GM23338 (cell line): Measurements from ENCODE around the gene RGS3. TPM values are rescaled to one million over a fixed set of nuclear protein-coding genes. Genes with fewer than 3 reads are reported as not detected.
A peak's percentile ranks its signal among the peaks of the same experiment; 100 is the strongest.

Experiments
- ATAC-seq: fragments of 200-7000 bp; cut with Tn5 transposase; 3 replicates; pipeline ENCODE4 v1.9.1; 2020
- DNase-seq: peaks from one replicate; pipeline ENCODE4 v3.0.0-alpha.2; 2015; ENCODE audit warnings: low spot score
- H2AFZ ChIP-seq: fragments of 200-600 bp; sonication (generic); 2 replicates; pipeline ENCODE4 v1.8.0; 2016; ENCODE audit warnings: antibody characterized with exemption, mild to moderate bottlenecking, moderate library complexity
- H3F3A ChIP-seq: fragments of 200-600 bp; sonication (generic); replicated peaks from 2 replicates; pipeline ENCODE4 v1.8.0; 2017; ENCODE audit warnings: antibody characterized with exemption, mixed run types, low read depth
- H3K27ac ChIP-seq: fragments of 200-600 bp; sonication (generic); 2 replicates; pipeline ENCODE4 v1.6.1; 2016; ENCODE audit warnings: low read depth
- H3K27me3 ChIP-seq: fragments of 200-600 bp; sonication (generic); 2 replicates; pipeline ENCODE4 v1.8.0; 2016; ENCODE audit warnings: mild to moderate bottlenecking, mixed run types, moderate library complexity; ENCODE audit not compliant: insufficient read depth
- H3K36me3 ChIP-seq: fragments of 200-600 bp; sonication (generic); 2 replicates; pipeline ENCODE4 v1.8.0; 2016; ENCODE audit warnings: mild to moderate bottlenecking; ENCODE audit not compliant: insufficient read depth
- H3K4me1 ChIP-seq: fragments of 200-600 bp; sonication (generic); 2 replicates; pipeline ENCODE4 v1.8.0; 2016; ENCODE audit warnings: mild to moderate bottlenecking, moderate library complexity; ENCODE audit not compliant: insufficient read depth
- H3K4me2 ChIP-seq: fragments of 200-600 bp; sonication (generic); 2 replicates; pipeline ENCODE4 v1.7.1; 2017; ENCODE audit warnings: mixed run types
- H3K4me3 ChIP-seq: fragments of 200-600 bp; sonication (generic); 2 replicates; pipeline ENCODE4 v1.6.1; 2016; ENCODE audit warnings: mixed run types
- H3K79me2 ChIP-seq: fragments of 200-600 bp; sonication (generic); replicated peaks from 2 replicates; pipeline ENCODE4 v1.8.0; 2017; ENCODE audit warnings: mild to moderate bottlenecking; ENCODE audit not compliant: insufficient read depth
- H3K9me2 ChIP-seq: fragments of 200-600 bp; sonication (generic); 2 replicates; pipeline ENCODE4 v1.8.0; 2017; ENCODE audit not compliant: insufficient read depth
- H4K20me1 ChIP-seq: fragments of 200-600 bp; sonication (generic); replicated peaks from 2 replicates; pipeline ENCODE4 v1.8.0; 2017; ENCODE audit warnings: mild to moderate bottlenecking; ENCODE audit not compliant: insufficient read depth
- H3K27ac Mint-ChIP-seq: 2 replicates; pipeline ENCODE4 v1.8.0; 2020; ENCODE audit warnings: inconsistent platforms, mild to moderate bottlenecking, moderate library complexity, mixed read lengths
- H3K27me3 Mint-ChIP-seq: 3 replicates; pipeline ENCODE4 v1.8.0; 2022; ENCODE audit warnings: low read depth, mild to moderate bottlenecking, moderate library complexity, mixed read lengths, inconsistent platforms; ENCODE audit not compliant: insufficient read depth, poor library complexity
- H3K36me3 Mint-ChIP-seq: 3 replicates; pipeline ENCODE4 v1.8.0; 2021; ENCODE audit warnings: low read depth, mild to moderate bottlenecking, inconsistent platforms, moderate library complexity, mixed read lengths
- H3K4me1 Mint-ChIP-seq: 3 replicates; pipeline ENCODE4 v1.8.0; 2020; ENCODE audit warnings: mild to moderate bottlenecking, inconsistent platforms, mixed read lengths
- H3K4me3 Mint-ChIP-seq: 3 replicates; pipeline ENCODE4 v1.8.0; 2021; ENCODE audit warnings: moderate library complexity, mild to moderate bottlenecking, inconsistent platforms, mixed read lengths
- H3K9me3 Mint-ChIP-seq: 3 replicates; pipeline ENCODE4 v1.8.0; 2020; ENCODE audit warnings: moderate library complexity, mild to moderate bottlenecking, inconsistent platforms, mixed read lengths
- CTCF ChIP-seq, 2 experiments: fragments of 200-600 bp in 1 of 2; sonication (generic) in 1 of 2; conservative IDR thresholded peaks; 2 replicates each; pipeline versions ENCODE4 v1.5.1 to v1.6.1; 2016 to 2017; ENCODE audit warnings: antibody characterized with exemption in 2 of 2, low read depth in 2 of 2, mild to moderate bottlenecking in 2 of 2, moderate library complexity in 1 of 2
- ETS1 ChIP-seq: IDR thresholded peaks from 2 replicates; pipeline ENCODE4 v1.6.1; 2016; ENCODE audit warnings: antibody characterized with exemption
- EZH2 ChIP-seq: fragments of 200-600 bp; sonication (generic); IDR thresholded peaks from one replicate; pipeline ENCODE4 v1.8.0; 2017; ENCODE audit warnings: antibody characterized with exemption, mild to moderate bottlenecking, low read depth; ENCODE audit not compliant: unreplicated experiment
- EZH2phosphoT487 ChIP-seq: fragments of 200-600 bp; sonication (generic); IDR thresholded peaks from one replicate; pipeline ENCODE4 v1.8.1; 2018; ENCODE audit warnings: antibody characterized with exemption; ENCODE audit not compliant: unreplicated experiment
- JUNB ChIP-seq: IDR thresholded peaks from one replicate; pipeline ENCODE4 v1.6.1; 2016; ENCODE audit warnings: antibody characterized with exemption; ENCODE audit not compliant: unreplicated experiment
- POLR2AphosphoS5 ChIP-seq: IDR thresholded peaks from 2 replicates; pipeline ENCODE4 v1.6.1; 2016; ENCODE audit warnings: antibody characterized with exemption, low read depth
- REST ChIP-seq: IDR thresholded peaks from one replicate; pipeline ENCODE4 v1.6.1; 2018; ENCODE audit warnings: antibody characterized with exemption; ENCODE audit not compliant: unreplicated experiment
- STAT1 ChIP-seq: IDR thresholded peaks from one replicate; pipeline ENCODE4 v1.6.1; 2016; ENCODE audit warnings: antibody characterized with exemption; ENCODE audit not compliant: unreplicated experiment
- ZNF114 ChIP-seq: fragments of 250-450 bp; sonication (Bioruptor Pico); IDR thresholded peaks from 2 replicates; pipeline ENCODE4 v1.5.0; 2020; ENCODE audit warnings: mild to moderate bottlenecking, moderate library complexity
- ZNF331 ChIP-seq: fragments of 250-450 bp; sonication (Bioruptor Pico); IDR thresholded peaks from 2 replicates; pipeline ENCODE4 v1.5.0; 2020; ENCODE audit warnings: low read depth, mild to moderate bottlenecking, moderate library complexity
- polyA plus RNA-seq: library from polyadenylated mRNA; unstranded; fragments of >200 nt; fragmentation: Nextera tagmentation; extraction: Ambion mirVana; gene quantifications from 2 replicates; pipeline ENCODE4 v1.2.1, GENCODE V29; 2016
- total RNA-seq: library from RNA; depleted of rRNA; stranded (reverse); fragments of >200 nt; shearing (Covaris generic); gene quantifications from 2 replicates; pipeline ENCODE4 v1.2.3, GENCODE V29; 2014
- TF ChIP-seq, protein P1 (sequence below): fragments of 250-450 bp; sonication (Bioruptor Pico); IDR thresholded peaks from 2 replicates; pipeline ENCODE4 v1.5.0; 2020; ENCODE audit warnings: mild to moderate bottlenecking, moderate library complexity

RGS3 gene
- total and polyA plus RNA-seq, 2 experiments from 2014 or later = 14.2 to 24.3 TPM

GRCh38 chr9:113592876-113593575 lies 129.5 kb downstream of the RGS3 start (continued):
- TF ChIP-seq, protein P1, sequence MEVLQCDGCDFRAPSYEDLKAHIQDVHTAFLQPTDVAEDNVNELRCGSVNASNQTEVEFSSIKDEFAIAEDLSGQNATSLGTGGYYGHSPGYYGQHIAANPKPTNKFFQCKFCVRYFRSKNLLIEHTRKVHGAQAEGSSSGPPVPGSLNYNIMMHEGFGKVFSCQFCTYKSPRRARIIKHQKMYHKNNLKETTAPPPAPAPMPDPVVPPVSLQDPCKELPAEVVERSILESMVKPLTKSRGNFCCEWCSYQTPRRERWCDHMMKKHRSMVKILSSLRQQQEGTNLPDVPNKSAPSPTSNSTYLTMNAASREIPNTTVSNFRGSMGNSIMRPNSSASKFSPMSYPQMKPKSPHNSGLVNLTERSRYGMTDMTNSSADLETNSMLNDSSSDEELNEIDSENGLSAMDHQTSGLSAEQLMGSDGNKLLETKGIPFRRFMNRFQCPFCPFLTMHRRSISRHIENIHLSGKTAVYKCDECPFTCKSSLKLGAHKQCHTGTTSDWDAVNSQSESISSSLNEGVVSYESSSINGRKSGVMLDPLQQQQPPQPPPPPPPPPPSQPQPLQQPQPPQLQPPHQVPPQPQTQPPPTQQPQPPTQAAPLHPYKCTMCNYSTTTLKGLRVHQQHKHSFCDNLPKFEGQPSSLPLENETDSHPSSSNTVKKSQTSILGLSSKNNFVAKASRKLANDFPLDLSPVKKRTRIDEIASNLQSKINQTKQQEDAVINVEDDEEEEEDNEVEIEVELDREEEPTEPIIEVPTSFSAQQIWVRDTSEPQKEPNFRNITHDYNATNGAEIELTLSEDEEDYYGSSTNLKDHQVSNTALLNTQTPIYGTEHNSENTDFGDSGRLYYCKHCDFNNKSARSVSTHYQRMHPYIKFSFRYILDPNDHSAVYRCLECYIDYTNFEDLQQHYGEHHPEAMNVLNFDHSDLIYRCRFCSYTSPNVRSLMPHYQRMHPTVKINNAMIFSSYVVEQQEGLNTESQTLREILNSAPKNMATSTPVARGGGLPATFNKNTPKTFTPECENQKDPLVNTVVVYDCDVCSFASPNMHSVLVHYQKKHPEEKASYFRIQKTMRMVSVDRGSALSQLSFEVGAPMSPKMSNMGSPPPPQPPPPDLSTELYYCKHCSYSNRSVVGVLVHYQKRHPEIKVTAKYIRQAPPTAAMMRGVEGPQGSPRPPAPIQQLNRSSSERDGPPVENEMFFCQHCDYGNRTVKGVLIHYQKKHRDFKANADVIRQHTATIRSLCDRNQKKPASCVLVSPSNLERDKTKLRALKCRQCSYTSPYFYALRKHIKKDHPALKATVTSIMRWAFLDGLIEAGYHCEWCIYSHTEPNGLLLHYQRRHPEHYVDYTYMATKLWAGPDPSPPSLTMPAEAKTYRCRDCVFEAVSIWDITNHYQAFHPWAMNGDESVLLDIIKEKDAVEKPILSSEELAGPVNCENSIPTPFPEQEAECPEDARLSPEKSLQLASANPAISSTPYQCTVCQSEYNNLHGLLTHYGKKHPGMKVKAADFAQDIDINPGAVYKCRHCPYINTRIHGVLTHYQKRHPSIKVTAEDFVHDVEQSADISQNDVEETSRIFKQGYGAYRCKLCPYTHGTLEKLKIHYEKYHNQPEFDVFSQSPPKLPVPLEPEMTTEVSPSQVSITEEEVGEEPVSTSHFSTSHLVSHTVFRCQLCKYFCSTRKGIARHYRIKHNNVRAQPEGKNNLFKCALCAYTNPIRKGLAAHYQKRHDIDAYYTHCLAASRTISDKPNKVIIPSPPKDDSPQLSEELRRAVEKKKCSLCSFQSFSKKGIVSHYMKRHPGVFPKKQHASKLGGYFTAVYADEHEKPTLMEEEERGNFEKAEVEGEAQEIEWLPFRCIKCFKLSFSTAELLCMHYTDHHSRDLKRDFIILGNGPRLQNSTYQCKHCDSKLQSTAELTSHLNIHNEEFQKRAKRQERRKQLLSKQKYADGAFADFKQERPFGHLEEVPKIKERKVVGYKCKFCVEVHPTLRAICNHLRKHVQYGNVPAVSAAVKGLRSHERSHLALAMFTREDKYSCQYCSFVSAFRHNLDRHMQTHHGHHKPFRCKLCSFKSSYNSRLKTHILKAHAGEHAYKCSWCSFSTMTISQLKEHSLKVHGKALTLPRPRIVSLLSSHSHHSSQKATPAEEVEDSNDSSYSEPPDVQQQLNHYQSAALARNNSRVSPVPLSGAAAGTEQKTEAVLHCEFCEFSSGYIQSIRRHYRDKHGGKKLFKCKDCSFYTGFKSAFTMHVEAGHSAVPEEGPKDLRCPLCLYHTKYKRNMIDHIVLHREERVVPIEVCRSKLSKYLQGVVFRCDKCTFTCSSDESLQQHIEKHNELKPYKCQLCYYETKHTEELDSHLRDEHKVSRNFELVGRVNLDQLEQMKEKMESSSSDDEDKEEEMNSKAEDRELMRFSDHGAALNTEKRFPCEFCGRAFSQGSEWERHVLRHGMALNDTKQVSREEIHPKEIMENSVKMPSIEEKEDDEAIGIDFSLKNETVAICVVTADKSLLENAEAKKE (CRISPR knock-in tag) = no peak
- TF ChIP-seq ZNF114 (CRISPR knock-in tag) (no peak), EZH2 (no peak)

GRCh38 chr9:113593682-113594281 lies 130.3 kb downstream of the RGS3 start:
- Mint-ChIP-seq H3K4me1 (peaks cover 25% of the 10 kb centered on the region), H3K36me3 (peaks cover 15% of the 10 kb centered on the region), H3K27ac (peak overlapping the region; percentile 78), H3K9me3 (no peaks in the 10 kb centered on the region), H3K27me3 (peaks cover 9% of the 10 kb centered on the region), H3K4me3 (peak overlapping the region; percentile 76)
- Histone ChIP-seq H3K79me2 (no peaks in the 10 kb centered on the region), H3K36me3 (no peaks in the 10 kb centered on the region; the same call in 1 of the 2 replicates), H3K27ac (no peak overlapping the region), H3K4me1 (peaks cover 20% of the 10 kb centered on the region), H3K4me3 (peak overlapping the region; percentile 59), H3K4me2 (peak overlapping the region; percentile 89), H3F3A (no peaks in the 10 kb centered on the region), H2AFZ (no peak overlapping the region), H4K20me1 (no peaks in the 10 kb centered on the region), H3K9me2 (no peaks in the 10 kb centered on the region), H3K27me3 (no peaks in the 10 kb centered on the region)
- DNase-seq (peak; percentile 98), ATAC-seq (peak; percentile 88)
- TF ChIP-seq POLR2AphosphoS5 (peak; percentile 95), REST (no peak), ZNF331 (CRISPR knock-in tag) (no peak), STAT1 (no peak), CTCF (conservative IDR thresholded peaks at IDR 0.05; ENCODE audit: low read depth in 2 of 2) (no peak), EZH2phosphoT487 (no peak), JUNB (no peak), EZH2 (no peak), ZNF114 (CRISPR knock-in tag) (no peak), ETS1 (0 out of 2 replicates have a peak, but pooled peaks have one; percentile 24)
